Endothelial cell of umbilical vein (primary cell): ENCODE data around the gene EIF2D. TPM values are rescaled to one million over a fixed set of nuclear protein-coding genes. Genes with fewer than 3 reads are reported as not detected.

Experiments used
- BruUV-seq: library from RNA; stranded (reverse); fragments of 400-500 nt; replicated peaks from 2 replicates; lab custom pipeline; 2021; lab: Mats Ljungman, UMichigan
- CTCF ChIA-PET: fragments of 300-600, 350-600 bp; sonication (Branson Sonifier 250); formaldehyde crosslinking; loops from one replicate; lab custom pipeline; 2021; ENCODE audit warnings: antibody characterized with exemption, inconsistent platforms; lab: Charles Lee
- POLR2A ChIA-PET: fragments of 300-600, 350-600 bp; sonication (Branson Sonifier 250); formaldehyde crosslinking; loops from one replicate; lab custom pipeline; 2021; ENCODE audit warnings: antibody characterized with exemption, inconsistent platforms; lab: Charles Lee
- DNase-seq: peaks from one replicate; pipeline ENCODE4 v3.0.0-alpha.2; 2011; ENCODE audit warnings: low read depth, low spot score
- FAIRE-seq: peaks from 2 replicates; lab custom pipeline; 2011; peaks lifted over from hg19 to GRCh38; lab: Jason Lieb, UNC
- H2AFZ ChIP-seq: 2 replicates; pipeline ENCODE4 v1.6.0; 2012; ENCODE audit warnings: low read depth, low read length, control low read depth, inconsistent platforms
- H3K27ac ChIP-seq: 2 replicates; pipeline ENCODE4 v1.5.1; 2011; ENCODE audit warnings: low read depth, mild to moderate bottlenecking, control low read depth, low read length, moderate library complexity; ENCODE audit not compliant: insufficient read depth
- H3K27me3 ChIP-seq, 2 experiments: 2 replicates each; pipeline versions ENCODE4 v1.6.0 to v1.6.1; 2011; ENCODE audit warnings: low read length in 2 of 2, mixed read lengths in 1 of 2; ENCODE audit not compliant: control insufficient read depth in 2 of 2, insufficient read depth in 2 of 2
- H3K36me3 ChIP-seq, 2 experiments: 2 replicates in 1 of 2; 3 replicates in 1 of 2; pipeline ENCODE4 v1.5.1; 2011; ENCODE audit warnings: low read length in 2 of 2, mild to moderate bottlenecking in 1 of 2, moderate library complexity in 1 of 2; ENCODE audit not compliant: control insufficient read depth in 2 of 2, insufficient read depth in 2 of 2; ENCODE audit errors: extremely low read depth in 1 of 2
- H3K4me1 ChIP-seq: 3 replicates; pipeline ENCODE4 v1.5.1; 2011; ENCODE audit warnings: mild to moderate bottlenecking, low read length; ENCODE audit not compliant: control insufficient read depth, insufficient read depth; ENCODE audit errors: extremely low read depth
- H3K4me2 ChIP-seq: 2 replicates; pipeline ENCODE4 v1.6.1; 2011; ENCODE audit warnings: low read length, control low read depth, mixed read lengths; ENCODE audit not compliant: insufficient read depth
- H3K4me3 ChIP-seq, 3 experiments: fragments of 200-600 bp in 1 of 3; sonication (generic), shearing (Covaris generic) in 1 of 3; replicated peaks in 1 of 3; 2 replicates each; pipeline ENCODE4 v1.5.1; 2011 to 2016; ENCODE audit warnings: control low read depth in 3 of 3, low read length in 3 of 3, mild to moderate bottlenecking in 2 of 3, inconsistent platforms in 1 of 3, low read depth in 1 of 3, moderate library complexity in 1 of 3; ENCODE audit not compliant: insufficient read depth in 1 of 3
- H3K79me2 ChIP-seq: 2 replicates; pipeline ENCODE4 v1.6.0; 2012; ENCODE audit warnings: low read length, inconsistent platforms; ENCODE audit not compliant: control insufficient read depth, insufficient read depth
- H3K9ac ChIP-seq: replicated peaks from 2 replicates; pipeline ENCODE3; 2011; ENCODE audit warnings: low read length, control low read depth; ENCODE audit not compliant: insufficient read depth; ENCODE audit errors: extremely low read depth
- H3K9me1 ChIP-seq: replicated peaks from 3 replicates; pipeline ENCODE4 v1.6.0; 2011; ENCODE audit warnings: mild to moderate bottlenecking, low read length; ENCODE audit not compliant: control insufficient read depth, insufficient read depth; ENCODE audit errors: extremely low read depth
- H3K9me3 ChIP-seq: replicated peaks from 2 replicates; pipeline ENCODE4 v1.5.1; 2012; ENCODE audit warnings: low read length, inconsistent platforms; ENCODE audit not compliant: control insufficient read depth, insufficient read depth
- H4K20me1 ChIP-seq: replicated peaks from 2 replicates; pipeline ENCODE3; 2011; ENCODE audit warnings: mild to moderate bottlenecking, low read length; ENCODE audit not compliant: control insufficient read depth, insufficient read depth; ENCODE audit errors: extremely low read depth
- EZH2 ChIP-seq: IDR thresholded peaks from 2 replicates; pipeline ENCODE4 v1.6.1; 2012; ENCODE audit warnings: borderline replicate concordance, low read depth, mild to moderate bottlenecking, moderate library complexity, low read length, inconsistent platforms; ENCODE audit not compliant: severe bottlenecking
- JUN ChIP-seq: IDR thresholded peaks from 2 replicates; pipeline ENCODE4 v1.6.1; 2011; ENCODE audit warnings: borderline replicate concordance, low read depth; ENCODE audit not compliant: insufficient read length, insufficient read depth
- MAX ChIP-seq: IDR thresholded peaks from 2 replicates; pipeline ENCODE4 v1.6.1; 2011; ENCODE audit not compliant: insufficient read depth, insufficient read length
- POLR2AphosphoS5 ChIP-seq: IDR thresholded peaks from 2 replicates; pipeline ENCODE4 v1.6.1; 2012; ENCODE audit warnings: low read depth, mild to moderate bottlenecking, control low read depth, low read length, moderate library complexity; ENCODE audit not compliant: insufficient read depth
- dilution Hi-C: fragments of 300-500 bp; cut with MboI; formaldehyde crosslinking; loops from one replicate; pipeline ENCODE4 v1.15.0; 2019; ENCODE audit warnings: low sequenced_read_pairs; ENCODE audit not compliant: extremely low pct_ligation_motif_present
- intact Hi-C: fragments of 100-400 bp; cut with micrococcal nuclease; formaldehyde crosslinking; loops from one replicate; pipeline ENCODE4 v1.10.0; 2022
- polyA plus RNA-seq, 4 experiments: library from polyadenylated mRNA; depleted of rRNA in 3 of 4; stranded (reverse) in 3 of 4; unstranded in 1 of 4; fragments of >200 nt; gene quantifications; 2 replicates each; pipeline versions ENCODE4 v1.2.1 to v1.2.3, GENCODE V29; 2011 to 2012; ENCODE audit warnings: missing spikeins in 1 of 4
- total RNA-seq: library from RNA; stranded (reverse); gene quantifications from 2 replicates; pipeline ENCODE4 v1.2.3, GENCODE V29; 2021
- TF ChIP-seq, protein P1 (sequence below), 2 donors: IDR thresholded peaks; 1 replicate in 1 of 2; 2 replicates in 1 of 2; pipeline ENCODE4 v1.5.1; 2011; ENCODE audit warnings: low read length in 2 of 2, mild to moderate bottlenecking in 2 of 2, moderate library complexity in 2 of 2, control low read depth in 1 of 2, inconsistent platforms in 1 of 2, low read depth in 1 of 2; ENCODE audit not compliant: insufficient read depth in 1 of 2; ENCODE audit errors: extremely low read depth in 1 of 2

EIF2D gene
- total and polyA plus RNA-seq, 2 donors (not counting 3 experiments of a cell fraction or from before 2014, with no cell fraction given), result 48.0 to 54.1 TPM

DNA sequence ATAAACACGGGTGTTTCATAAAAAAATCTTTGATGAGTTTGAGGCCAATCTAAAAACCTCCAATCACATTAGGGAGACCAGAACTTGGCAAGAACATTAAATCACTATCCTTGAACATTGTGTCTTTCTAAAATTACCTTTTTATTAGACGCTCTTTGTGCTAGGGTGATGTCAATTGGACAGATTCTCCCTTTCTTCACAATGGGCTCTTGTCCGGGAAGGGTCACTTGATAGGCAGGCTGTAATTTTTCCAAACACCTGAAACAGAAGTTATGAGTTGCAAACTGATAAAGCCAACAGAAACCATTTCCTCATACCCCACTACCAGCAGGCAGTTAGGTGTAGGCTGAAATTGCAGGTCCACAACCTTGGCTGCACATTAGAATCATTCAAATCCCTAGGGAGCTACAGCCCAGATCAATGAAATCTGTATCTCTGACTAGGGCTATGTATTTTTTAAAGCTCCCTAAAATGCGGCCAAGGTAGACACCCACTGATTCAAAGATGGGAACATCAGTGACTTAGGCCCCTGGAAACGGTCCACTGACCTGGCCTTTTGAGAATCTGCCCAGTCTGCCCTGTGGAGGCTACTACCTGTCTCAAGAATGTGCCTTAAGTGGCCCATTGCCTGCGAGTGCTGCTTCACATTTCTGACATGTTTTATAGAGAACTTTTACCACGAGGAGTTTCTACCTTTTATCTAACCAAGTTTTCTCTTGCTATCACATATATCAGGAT is 16.5 kb downstream of the EIF2D start:
- Histone ChIP-seq H3K9me1 (no peaks in the 10 kb centered on the region), H3K9ac (no peak overlapping the region), H4K20me1 (no peaks in the 10 kb centered on the region), H3K4me2 (no peak overlapping the region), H3K9me3 (no peaks in the 10 kb centered on the region), H3K36me3 (peaks cover 15 to 42% of the 10 kb centered on the region in 2 experiments), H2AFZ (no peak overlapping the region), H3K79me2 (no peaks in the 10 kb centered on the region), H3K27ac (no peak overlapping the region), H3K4me3 (no peak overlapping the region), H3K4me1 (no peaks in the 10 kb centered on the region), H3K27me3 (no peaks in the 10 kb centered on the region)
- DNase-seq (no peak), FAIRE-seq (no peak)
- TF ChIP-seq EZH2, result no peak
- TF ChIP-seq JUN, result no peak
- no peak for TF ChIP-seq POLR2AphosphoS5
- TF ChIP-seq MAX, result no peak
- TF ChIP-seq, protein P1, sequence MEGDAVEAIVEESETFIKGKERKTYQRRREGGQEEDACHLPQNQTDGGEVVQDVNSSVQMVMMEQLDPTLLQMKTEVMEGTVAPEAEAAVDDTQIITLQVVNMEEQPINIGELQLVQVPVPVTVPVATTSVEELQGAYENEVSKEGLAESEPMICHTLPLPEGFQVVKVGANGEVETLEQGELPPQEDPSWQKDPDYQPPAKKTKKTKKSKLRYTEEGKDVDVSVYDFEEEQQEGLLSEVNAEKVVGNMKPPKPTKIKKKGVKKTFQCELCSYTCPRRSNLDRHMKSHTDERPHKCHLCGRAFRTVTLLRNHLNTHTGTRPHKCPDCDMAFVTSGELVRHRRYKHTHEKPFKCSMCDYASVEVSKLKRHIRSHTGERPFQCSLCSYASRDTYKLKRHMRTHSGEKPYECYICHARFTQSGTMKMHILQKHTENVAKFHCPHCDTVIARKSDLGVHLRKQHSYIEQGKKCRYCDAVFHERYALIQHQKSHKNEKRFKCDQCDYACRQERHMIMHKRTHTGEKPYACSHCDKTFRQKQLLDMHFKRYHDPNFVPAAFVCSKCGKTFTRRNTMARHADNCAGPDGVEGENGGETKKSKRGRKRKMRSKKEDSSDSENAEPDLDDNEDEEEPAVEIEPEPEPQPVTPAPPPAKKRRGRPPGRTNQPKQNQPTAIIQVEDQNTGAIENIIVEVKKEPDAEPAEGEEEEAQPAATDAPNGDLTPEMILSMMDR (IDR thresholded peaks at IDR 0.05; ENCODE audit: extremely low read depth in 1 of 2, insufficient read depth in 1 of 2, low read depth in 1 of 2, low read length in 2 of 2), result no peak
- no TSS peak for BruUV-seq
- ChIA-PET CTCF (interaction anchor here (2.2 kb wide), 1 partner anchor 51 kb away, joined by 8 read pairs; no protein-coding TSS in a partner anchor), POLR2A (no interaction called here)
- dilution Hi-C loops, result no loop called here
- intact Hi-C loops, result no loop called here
